C4-2B (cell line): ENCODE measurements around the gene EPHB2.

ENCODE experiments used
- CTCF ChIP-seq: fragments of 450-650 bp; conservative IDR thresholded peaks from 2 replicates; pipeline ENCODE4 v1.5.1; 2017; ENCODE audit warnings: mild to moderate bottlenecking
- ZFX ChIP-seq: fragments of 450-650 bp; IDR thresholded peaks from 2 replicates; pipeline ENCODE4 v1.6.1; 2017

GRCh38 chr1:22879445-22879844, 168.8 kb downstream of the EPHB2 start:
- TF ChIP-seq ZFX (no peak), CTCF (no peak)
